BE2C (cell line): Measurements from ENCODE around the gene TRIM59.

ENCODE experiments used
- DNase-seq: peaks from one replicate; pipeline ENCODE4 v3.0.0-alpha.2; 2020
- H3K27me3 ChIP-seq: fragments of 250-450 bp; sonication (Bioruptor Pico); 2 replicates; pipeline ENCODE4 v1.5.1; 2020; ENCODE audit warnings: mild to moderate bottlenecking
- H3K36me3 ChIP-seq: fragments of 250-450 bp; sonication (Bioruptor Pico); 2 replicates; pipeline ENCODE4 v1.5.1; 2020; ENCODE audit warnings: mild to moderate bottlenecking
- H3K4me1 ChIP-seq: fragments of 250-450 bp; sonication (Bioruptor Pico); 2 replicates; pipeline ENCODE4 v1.5.1; 2020
- H3K4me3 ChIP-seq: 2 replicates; pipeline ENCODE4 v1.5.1; 2011; ENCODE audit warnings: low read depth, low read length
- H3K9me3 ChIP-seq: fragments of 250-450 bp; sonication (Bioruptor Pico); 2 replicates; pipeline ENCODE4 v1.5.1; 2020
- TF ChIP-seq, protein P1 (sequence below): IDR thresholded peaks from 2 replicates; pipeline ENCODE4 v1.5.1; 2012; ENCODE audit warnings: mild to moderate bottlenecking, low read depth, low read length

TRIM59 gene

DNA sequence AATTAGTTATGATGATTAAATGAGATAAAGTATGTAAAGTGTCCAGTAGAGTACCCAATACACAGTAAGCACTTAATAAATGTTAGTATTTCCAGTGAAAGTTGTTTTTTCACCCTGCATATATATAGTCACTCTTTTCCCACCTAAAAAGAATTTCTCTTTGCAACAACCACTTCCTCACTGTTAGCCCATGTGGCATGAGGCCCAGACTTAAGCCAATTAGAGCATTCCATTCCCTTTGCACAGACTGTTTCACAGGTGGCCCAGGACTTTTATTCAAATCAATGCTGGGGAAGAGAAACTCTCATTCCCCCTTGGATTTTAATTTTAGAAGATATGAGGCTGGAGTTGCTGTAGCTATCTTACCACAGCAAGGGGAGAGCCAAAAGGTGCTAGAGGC, 54.3 kb downstream of the TRIM59 start:
- no peak overlapping the region for H3K4me3 ChIP-seq
- TF ChIP-seq, protein P1, sequence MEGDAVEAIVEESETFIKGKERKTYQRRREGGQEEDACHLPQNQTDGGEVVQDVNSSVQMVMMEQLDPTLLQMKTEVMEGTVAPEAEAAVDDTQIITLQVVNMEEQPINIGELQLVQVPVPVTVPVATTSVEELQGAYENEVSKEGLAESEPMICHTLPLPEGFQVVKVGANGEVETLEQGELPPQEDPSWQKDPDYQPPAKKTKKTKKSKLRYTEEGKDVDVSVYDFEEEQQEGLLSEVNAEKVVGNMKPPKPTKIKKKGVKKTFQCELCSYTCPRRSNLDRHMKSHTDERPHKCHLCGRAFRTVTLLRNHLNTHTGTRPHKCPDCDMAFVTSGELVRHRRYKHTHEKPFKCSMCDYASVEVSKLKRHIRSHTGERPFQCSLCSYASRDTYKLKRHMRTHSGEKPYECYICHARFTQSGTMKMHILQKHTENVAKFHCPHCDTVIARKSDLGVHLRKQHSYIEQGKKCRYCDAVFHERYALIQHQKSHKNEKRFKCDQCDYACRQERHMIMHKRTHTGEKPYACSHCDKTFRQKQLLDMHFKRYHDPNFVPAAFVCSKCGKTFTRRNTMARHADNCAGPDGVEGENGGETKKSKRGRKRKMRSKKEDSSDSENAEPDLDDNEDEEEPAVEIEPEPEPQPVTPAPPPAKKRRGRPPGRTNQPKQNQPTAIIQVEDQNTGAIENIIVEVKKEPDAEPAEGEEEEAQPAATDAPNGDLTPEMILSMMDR, result no peak
- no peaks in the 10 kb centered on the region for H3K4me1 ChIP-seq
- H3K27me3 ChIP-seq, result no peaks in the 10 kb centered on the region
- H3K9me3 ChIP-seq, result no peaks in the 10 kb centered on the region
- peaks cover 3% of the 10 kb centered on the region for H3K36me3 ChIP-seq
- DNase-seq, result no peak

DNA sequence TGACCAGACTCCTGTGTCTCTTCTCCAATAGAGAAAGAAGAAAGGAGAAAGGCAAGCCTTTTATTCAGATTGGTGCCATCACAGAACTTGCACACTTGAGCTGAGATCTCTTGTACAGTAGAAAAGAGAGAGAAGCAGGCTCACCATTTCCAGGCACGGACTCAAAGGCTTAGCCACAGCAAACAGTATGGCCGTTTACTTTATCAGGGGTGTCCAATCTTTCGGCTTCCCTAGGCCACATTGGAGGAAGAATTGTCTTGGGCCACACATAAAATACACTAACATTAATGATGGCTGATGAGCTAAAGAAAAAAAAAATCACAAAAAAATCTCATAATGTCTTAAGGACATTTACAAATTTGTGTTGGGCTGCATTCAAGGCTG, 55.6 kb downstream of the TRIM59 start:
- H3K9me3 ChIP-seq, result no peaks in the 10 kb centered on the region
- DNase-seq, result no peak
- no peaks in the 10 kb centered on the region for H3K4me1 ChIP-seq
- TF ChIP-seq, protein P1, result no peak
- H3K36me3 ChIP-seq, result no peaks in the 10 kb centered on the region
- no peak overlapping the region for H3K4me3 ChIP-seq
- H3K27me3 ChIP-seq, result no peaks in the 10 kb centered on the region

DNA sequence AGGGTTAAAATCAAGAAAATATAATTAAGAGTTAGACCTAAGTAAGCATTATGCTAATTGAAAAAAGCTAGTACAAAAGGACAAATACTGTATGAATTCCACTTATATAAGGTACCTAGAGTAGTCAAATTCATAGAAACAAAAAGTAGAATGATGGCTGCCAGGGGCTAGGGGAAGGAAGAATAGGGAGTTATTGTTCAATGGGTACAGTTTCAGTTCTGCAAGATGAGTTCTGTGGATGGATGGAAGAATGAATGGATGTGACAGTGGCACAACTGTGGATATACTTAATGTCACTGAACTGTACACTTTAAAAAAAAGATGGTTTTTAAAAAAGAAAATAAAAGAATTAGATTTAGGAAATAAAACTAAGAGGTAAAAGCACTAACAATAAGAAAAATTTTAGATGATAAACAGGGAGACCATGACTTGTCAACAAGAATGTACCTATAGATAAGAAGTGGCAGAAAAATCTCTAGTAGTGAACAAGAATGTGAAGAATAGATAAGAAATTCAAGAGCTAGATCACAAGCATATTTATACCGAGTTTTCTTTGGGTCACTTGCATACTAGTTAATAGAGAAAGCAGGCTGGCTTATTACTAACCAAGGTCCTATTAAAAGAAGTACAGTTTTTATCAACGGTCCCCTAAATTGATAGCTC, 56.1 kb downstream of the TRIM59 start:
- Histone ChIP-seq H3K36me3 (no peaks in the 10 kb centered on the region), H3K9me3 (no peaks in the 10 kb centered on the region), H3K4me1 (no peaks in the 10 kb centered on the region), H3K27me3 (no peaks in the 10 kb centered on the region), H3K4me3 (no peak overlapping the region)
- TF ChIP-seq, protein P1, result no peak
- DNase-seq, result no peak

DNA sequence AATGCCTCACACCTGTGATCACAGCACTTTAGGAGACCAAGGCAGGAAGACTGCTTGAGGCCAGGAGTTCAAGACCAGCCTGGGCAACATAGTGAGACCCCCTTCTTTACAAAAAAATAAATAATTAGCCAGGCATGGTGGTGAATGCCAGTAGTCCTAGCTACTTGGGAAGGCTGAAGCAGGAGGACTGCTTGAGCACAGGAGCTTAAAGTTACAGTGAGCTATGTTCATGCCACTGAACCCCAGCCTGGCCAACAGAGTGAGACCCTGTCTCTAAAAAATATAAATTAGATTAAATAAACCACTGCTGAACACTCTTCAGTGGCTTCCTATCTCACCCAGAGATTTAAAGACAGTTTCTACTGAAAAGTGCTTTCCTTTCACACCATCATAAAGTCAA, 56.8 kb downstream of the TRIM59 start:
- Histone ChIP-seq H3K36me3 (no peaks in the 10 kb centered on the region), H3K9me3 (no peaks in the 10 kb centered on the region), H3K4me3 (no peak overlapping the region), H3K27me3 (no peaks in the 10 kb centered on the region), H3K4me1 (no peaks in the 10 kb centered on the region)
- no peak for DNase-seq
- TF ChIP-seq, protein P1, result no peak

DNA sequence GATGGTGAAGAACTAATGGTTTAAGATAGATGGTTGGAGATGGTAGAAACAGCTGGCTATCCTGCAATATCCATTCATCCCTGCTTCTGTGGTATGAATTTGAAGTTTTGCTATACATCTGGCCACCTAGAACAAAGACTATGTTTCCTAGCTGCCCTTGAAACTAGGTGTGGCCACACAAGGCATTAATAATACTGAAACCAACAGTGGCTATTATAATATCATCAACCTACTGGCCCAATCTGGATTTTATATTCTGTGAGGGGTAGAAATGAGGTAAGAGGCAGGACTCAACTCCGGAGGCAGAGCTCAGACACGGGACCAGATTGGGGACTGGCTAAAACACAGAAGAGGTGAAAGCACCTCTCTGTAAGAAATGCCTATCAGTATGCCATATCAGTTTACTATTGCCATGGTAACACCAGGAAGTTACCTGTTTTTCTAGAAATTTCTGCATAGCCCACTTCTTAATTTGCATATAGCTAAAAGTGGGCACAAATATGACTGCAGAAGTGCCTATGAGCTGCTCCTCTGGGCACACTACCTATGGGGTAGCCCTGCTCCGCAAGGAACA, 58.9 kb downstream of the TRIM59 start:
- TF ChIP-seq, protein P1, result no peak
- no peak overlapping the region for H3K4me3 ChIP-seq
- H3K4me1 ChIP-seq, result no peaks in the 10 kb centered on the region
- H3K27me3 ChIP-seq, result no peaks in the 10 kb centered on the region
- no peaks in the 10 kb centered on the region for H3K9me3 ChIP-seq
- H3K36me3 ChIP-seq, result no peaks in the 10 kb centered on the region
- no peak for DNase-seq
